SH-SY5Y (cell line): Measurements from ENCODE around the gene NXPH4.

Source experiments
- GATA2 ChIP-seq: IDR thresholded peaks from 2 replicates; pipeline ENCODE4 v1.6.1; 2011; ENCODE audit warnings: mild to moderate bottlenecking, low read depth, low read length
- GATA3 ChIP-seq: IDR thresholded peaks from 2 replicates; pipeline ENCODE4 v1.6.1; 2011; ENCODE audit warnings: low read depth, mild to moderate bottlenecking, low read length, moderate library complexity

The NXPH4 gene

DNA sequence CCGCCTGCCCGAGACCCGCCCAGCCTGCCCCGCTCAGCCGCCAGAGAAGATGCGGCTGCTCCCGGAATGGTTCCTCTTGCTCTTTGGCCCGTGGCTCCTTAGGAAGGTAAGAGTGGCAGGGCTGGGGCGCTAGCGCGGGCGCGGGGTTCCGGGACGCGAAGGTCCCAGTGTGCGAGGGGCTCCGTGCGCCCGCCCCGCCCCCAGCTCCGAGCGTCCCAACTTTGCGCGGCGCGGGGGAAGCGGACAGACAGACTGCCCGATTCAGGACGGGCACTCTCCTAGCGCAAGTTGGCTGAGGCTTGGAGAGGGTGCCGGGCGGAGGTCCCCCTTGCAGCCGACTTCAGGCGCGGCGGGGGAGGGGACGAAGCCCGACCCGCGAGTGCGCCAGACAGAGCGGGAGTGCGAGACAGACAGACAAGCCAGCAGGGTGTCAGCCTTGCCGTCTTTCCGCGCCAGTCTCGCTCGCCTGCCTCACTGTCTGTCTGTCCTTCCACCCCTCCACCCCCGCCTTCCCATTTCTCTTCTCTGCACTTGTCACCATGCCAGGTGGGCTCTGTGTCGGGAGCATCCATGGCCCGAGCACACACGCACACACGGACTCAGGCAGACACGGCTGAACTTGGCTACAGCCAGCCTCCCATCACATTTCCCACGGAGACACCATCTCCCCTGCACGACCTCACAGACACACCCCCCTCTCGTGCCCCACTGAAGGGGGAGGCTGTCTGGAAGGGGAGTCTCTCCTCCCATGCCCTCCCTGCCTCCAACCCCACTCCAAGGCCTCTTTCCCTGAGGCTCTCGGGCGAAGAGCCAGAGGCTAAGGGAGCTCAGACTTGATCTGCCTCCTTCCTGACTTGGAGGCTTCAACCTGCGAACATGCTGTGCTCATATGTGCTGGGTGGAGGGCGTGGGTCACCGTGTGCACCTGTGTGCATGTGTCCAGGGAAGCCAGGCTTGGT is 606 bp downstream of the NXPH4 start:
- TF ChIP-seq GATA3 (no peak), GATA2 (no peak)

DNA sequence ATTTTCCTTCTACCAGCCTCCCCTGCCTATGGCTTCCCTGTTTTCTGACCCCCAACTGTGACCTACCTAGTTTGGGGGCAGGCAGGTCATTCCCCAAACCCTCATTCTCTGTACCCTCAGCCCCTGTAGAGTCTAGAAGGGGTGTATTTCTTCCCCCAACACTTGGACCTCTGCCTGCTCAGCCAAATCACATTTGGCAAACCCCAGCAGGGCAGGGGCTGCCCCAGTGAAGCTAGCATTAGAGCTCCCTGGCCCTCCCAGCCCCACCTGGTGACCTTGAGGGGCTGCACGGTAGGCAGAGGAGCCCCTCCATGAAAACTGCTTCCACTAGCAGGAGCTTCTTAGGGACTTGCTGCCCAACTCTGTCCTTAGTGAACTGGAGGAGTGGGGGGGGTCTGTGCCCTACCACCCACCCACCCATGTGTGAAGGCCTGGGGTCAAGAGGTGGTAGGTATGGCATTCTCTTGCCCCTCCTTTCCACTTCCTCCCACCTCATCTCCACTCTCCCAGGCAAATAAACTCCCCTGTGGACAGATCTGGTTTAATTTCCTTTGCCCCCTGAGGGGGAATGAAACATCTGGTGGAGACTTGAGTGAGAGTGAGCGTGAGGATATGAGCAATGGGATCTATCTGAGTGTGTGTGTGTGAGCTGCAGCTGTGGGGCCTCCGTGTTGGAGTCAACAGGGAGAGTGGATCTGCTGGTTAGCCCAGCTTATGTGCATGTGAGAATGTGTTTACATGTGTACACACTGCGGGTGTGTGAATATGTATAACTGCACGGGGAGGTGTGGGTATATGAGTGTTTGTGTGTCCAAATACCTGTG is 1.6 kb downstream of the NXPH4 start:
- TF ChIP-seq GATA3: no peak
- TF ChIP-seq GATA2: no peak

DNA sequence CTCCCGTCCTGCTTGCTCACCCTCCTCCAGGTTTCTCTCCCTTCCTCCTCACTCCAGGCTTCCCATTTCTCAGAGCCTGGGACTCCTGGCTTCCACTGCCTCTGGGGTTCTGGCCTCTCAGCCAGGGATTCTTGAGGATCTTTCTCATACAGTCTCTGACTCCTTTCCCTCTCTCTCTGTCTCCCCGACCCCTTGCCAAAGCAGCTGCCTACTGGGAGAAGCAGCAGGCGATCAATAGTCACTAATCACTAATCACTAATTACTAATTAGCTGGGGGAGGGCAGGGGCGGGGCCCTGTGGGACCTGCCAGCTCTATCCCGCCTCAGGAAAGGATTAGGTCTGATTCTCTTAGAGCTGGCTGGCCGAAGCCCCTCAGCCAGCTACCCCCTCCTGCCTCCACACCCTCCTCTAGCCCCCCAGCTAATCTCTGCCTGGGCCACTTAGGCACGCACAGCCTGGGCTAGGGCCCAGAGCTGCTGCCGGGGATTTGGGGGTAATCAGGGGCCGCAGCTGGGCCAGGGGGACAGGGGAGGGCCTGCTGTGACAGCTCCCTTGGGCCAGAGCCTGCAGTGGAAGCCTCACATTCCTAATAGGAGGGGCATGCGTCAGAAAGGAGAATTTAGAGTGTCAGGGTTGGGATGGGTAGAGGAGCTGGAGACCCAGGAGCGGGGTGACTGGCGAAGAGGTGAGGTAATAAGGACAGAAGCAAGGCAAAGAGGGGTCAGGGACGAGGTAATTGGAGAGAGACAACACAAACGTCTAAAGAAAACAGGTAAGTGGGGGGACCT is 2.8 kb downstream of the NXPH4 start:
- TF ChIP-seq GATA2 (no peak), GATA3 (no peak)

DNA sequence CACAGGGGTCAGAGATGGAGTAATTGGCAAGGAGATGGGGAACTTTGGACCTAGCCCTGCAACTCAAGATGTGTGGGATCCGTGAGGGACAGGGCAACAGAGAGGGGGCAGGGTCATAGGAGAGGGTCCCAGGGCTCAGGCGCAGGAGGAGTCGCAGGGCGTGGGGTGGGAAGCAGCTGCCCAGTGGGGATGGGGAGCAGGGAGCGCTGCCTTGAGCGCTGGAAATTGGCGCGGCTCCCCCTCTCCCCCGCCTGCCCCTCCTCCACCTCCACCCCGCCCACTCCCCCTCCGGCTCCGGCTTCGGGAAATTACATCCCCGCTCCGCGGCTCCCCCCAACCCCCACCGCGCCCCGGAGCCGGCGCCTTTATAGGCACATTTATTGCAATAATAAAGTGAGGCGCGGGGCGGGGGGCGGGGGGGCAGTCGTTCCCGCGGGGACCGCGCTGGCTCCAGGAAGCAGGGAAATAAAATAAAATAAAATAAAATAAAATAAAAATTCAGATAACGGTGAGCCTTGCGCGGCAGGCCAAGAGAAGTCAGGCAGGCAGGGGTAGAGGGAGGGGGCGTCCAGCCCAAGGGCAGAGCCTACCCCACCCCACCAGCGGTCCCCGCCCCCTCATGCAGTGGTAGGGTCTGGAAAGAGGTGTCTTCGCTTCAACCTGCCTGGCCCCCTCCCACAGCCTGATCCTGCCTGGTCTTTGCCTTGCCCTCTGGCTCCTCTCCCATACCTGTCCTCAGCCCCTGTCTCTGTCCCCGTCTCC is 3.6 kb downstream of the NXPH4 start:
- TF ChIP-seq GATA3 (no peak), GATA2 (no peak)

DNA sequence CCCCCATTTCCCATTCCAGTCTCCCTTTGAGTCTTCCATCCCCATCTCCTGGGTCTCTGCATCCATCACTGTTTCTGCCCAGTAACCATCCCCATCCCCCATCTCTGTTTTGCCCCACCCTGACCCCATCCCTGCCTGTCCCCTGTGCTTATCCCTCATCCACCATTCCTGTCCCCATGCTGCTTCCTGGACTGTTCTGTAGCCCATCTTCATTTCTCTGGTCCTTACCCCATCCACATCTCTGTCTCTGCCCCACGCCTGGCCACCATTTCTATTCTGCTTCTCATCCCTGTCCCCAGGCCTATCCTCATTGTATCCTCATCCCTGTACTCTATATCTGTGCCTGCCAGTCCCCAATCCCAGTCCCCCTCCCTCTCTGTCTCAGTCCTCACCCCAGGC is 4.2 kb downstream of the NXPH4 start:
- TF ChIP-seq GATA2 (no peak), GATA3 (no peak)

DNA sequence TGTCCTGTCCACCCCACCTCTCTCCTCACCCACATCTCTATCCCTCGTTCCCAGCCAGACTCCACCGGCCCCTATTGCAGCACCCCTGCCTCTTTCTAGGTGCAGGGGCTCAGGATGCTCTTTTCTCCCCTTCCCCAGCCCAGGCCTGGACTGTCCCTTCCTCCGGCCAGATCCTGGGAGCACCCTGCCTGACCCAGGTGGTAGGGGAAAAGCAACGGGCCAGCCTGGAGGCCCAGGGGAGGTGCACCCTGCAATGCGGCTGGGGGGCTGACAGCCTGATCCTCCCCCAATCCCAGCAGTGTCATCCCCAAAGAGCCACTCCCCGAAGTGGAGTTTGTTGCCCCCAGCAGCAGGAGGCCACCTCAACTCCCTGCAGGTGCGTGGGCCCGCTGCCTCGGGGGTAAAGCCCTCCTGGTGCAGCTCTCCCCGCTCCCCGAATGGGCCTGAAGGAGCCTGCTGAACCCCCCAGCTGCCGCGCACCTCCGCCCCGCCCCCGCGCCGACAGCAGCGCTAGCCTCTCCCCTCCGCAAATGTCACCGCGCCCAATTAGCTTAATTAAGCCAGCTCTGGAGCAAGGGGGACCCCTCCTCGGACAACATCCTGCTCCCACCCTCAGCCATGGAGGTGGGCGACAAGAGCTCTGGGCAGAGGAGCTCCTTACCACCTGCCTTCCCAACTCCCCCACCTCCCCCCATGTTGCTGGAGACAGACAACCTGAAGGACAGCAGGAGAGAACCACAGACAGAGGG is 4.7 kb downstream of the NXPH4 start:
- no peak for TF ChIP-seq GATA3
- no peak for TF ChIP-seq GATA2

DNA sequence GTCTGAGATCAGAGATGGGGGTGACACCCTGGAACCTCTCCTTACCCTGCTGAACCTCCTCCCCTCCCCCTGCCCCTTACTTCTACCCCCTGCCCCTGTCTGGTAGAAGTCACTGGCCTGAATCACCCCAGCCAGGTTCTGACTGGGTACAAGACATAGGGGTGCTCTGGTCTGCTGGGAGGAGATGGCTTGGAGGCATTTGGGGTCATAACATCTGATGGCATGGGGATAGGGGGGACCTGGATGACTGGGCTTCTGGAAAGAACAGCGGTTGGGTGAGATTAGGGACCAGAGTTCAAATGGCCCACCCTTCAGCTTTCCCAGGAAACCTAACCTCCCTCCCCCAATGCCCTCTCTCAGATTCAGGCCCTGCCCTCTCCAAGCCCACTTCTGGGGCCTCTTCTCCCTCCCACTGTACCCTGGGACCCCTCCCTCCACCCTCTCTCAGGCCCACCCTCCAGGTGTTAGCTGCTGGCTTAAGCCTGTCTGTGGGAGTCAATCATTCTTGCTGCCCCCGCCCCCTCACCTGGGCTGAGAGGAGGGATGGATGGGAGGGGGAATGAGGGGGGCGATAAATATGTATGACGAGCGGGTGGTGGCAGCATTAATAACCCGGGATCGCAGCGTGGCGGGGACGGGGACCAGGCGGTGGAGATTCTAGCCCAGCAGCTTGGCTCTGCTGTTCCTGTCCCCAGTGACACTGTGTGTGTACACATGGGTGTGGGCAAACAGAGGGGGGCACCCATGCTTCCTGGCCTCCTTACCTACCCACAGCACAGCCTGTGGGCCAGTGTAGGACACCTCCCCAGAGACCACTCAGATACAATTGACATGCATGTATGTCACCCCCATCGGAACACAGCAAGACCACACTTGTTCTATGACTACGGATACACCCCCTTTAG is 5.9 kb downstream of the NXPH4 start:
- no peak for TF ChIP-seq GATA3
- no peak for TF ChIP-seq GATA2

DNA sequence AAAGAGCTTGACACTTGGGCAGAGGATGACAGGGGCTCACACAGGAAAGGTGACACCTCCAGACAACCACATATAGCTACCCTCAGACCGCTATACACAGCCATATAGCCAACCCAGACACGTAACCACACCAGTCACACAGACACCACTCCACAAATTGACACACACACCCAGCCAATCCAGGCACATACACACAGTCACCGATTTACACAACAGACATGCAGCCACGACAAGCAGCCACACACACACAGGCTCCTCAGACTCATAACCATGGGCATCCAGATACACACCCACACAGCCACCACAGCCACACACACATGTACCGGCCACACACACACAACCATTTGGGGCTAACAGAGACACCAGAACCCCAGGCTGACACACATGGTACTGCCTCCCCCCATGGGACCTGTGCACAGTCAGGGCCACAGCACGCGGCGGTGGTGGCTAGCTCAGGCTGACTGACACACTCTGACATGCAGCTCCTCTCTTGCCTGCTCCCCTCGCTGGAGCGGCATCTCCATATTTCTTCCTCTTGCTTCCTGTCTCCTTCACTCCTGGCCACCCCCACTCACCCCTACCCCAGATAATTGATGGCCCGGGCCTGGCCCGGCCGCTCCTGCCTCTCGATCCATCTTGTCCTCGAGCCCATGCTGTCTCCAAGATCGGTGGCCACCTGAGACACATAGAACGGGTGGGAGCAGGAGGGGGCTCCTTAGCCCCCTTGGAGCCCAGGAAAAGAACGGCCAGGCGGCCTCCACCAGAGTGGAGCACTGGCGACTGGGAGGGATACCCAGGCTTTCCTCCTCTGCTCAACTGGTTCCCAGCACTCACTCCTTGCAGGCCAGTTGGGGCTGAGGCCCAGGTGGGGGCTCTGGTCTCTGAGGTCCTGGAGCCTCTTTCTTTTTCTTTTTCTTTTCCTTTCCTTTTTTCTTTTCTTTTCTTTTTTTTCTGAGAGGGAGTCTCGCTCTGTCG is 6.9 kb downstream of the NXPH4 start:
- TF ChIP-seq GATA3: no peak
- no peak for TF ChIP-seq GATA2

DNA sequence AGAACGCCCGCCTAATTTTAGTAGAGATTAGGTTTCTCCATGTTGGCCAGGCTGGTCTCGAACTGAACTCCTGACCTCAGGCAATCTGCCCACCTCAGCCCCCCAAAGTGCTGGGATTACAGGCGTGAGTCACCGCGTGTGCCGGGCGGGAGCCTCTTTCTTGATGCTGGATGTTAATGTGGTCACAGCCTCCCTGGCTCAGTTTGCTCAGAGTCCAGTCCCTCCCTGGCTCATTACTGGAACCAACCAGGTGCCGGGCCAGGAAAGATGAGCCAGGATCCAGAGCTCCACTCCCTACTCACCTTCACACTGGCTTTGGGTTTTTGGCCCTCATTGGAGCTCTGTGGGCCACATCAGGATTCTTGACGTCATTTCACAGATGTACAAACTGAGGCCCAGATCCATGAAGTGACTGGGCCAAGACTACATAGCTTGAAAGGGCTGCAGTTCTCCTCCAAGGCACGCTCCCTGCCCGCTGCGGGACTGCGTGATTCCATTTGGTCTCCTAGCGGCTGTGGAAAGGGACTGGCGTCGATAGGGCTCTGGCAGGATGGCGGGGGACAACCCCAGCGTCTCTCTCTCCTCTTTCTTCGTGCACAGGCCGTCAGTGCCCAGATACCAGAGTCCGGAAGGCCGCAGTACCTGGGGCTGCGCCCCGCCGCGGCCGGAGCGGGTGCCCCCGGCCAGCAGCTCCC is 7.8 kb downstream of the NXPH4 start:
- TF ChIP-seq GATA2: no peak
- no peak for TF ChIP-seq GATA3
